ENCODE results near the gene CRISPLD2.

DNA sequence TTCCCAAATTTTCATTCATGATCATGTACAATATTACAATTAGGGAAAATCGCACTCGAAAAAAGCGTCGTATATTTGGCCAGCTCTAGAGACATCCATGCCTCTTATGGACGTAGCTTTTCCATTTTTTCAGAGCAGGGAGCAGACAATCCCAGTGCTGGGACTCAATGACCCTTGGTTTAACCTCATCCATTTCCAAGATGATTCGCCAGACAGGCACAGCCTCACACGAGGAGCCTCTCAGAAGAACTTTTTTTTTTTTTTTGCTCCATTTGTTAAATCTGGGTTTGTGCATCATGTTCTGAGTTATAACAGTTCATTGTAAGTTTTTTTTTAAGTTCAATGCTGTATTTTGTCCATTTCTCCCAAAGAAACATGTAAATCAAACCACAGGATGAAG, 99.5 kb downstream of the CRISPLD2 start:
- TF ChIP-seq, protein P1, sequence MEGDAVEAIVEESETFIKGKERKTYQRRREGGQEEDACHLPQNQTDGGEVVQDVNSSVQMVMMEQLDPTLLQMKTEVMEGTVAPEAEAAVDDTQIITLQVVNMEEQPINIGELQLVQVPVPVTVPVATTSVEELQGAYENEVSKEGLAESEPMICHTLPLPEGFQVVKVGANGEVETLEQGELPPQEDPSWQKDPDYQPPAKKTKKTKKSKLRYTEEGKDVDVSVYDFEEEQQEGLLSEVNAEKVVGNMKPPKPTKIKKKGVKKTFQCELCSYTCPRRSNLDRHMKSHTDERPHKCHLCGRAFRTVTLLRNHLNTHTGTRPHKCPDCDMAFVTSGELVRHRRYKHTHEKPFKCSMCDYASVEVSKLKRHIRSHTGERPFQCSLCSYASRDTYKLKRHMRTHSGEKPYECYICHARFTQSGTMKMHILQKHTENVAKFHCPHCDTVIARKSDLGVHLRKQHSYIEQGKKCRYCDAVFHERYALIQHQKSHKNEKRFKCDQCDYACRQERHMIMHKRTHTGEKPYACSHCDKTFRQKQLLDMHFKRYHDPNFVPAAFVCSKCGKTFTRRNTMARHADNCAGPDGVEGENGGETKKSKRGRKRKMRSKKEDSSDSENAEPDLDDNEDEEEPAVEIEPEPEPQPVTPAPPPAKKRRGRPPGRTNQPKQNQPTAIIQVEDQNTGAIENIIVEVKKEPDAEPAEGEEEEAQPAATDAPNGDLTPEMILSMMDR (IDR thresholded peaks at IDR 0.05) = no peak
- no peak for TF ChIP-seq EP300 (IDR thresholded peaks at IDR 0.05)
- TF ChIP-seq POLR2AphosphoS5 (IDR thresholded peaks at IDR 0.05) = no peak

All from suprapubic skin (tissue), 4 donors.